Neuronal stem cell (in vitro differentiated cells): ENCODE measurements around the gene GMNN.
"Not testable (repeated sequence)": the region's sequence is repeated elsewhere in the genome, so short reads cannot be mapped to it uniquely, and the experiment has no call there.

ENCODE experiments used
- DNase-seq: peaks from one replicate; pipeline ENCODE4 v3.0.0-alpha.2; 2013; ENCODE audit warnings: low spot score
- H2AFZ ChIP-seq: one replicate; pipeline ENCODE4 v1.6.1; 2013; ENCODE audit warnings: mild to moderate bottlenecking, low read length, inconsistent platforms
- H2AK5ac ChIP-seq: 2 replicates; pipeline ENCODE4 v1.6.1; 2013; ENCODE audit warnings: low read depth, mild to moderate bottlenecking, inconsistent platforms, low read length, moderate library complexity, mixed read lengths
- H2BK120ac ChIP-seq: 2 replicates; pipeline ENCODE4 v1.6.1; 2013; ENCODE audit warnings: low read depth, mild to moderate bottlenecking, inconsistent platforms, low read length, moderate library complexity, mixed read lengths
- H2BK12ac ChIP-seq: one replicate; pipeline ENCODE4 v1.6.1; 2013; ENCODE audit warnings: low read length, inconsistent platforms
- H2BK15ac ChIP-seq: 2 replicates; pipeline ENCODE4 v1.6.1; 2013; ENCODE audit warnings: mild to moderate bottlenecking, low read length, inconsistent platforms, mixed read lengths
- H2BK5ac ChIP-seq: one replicate; pipeline ENCODE4 v1.6.1; 2013; ENCODE audit warnings: inconsistent platforms, mild to moderate bottlenecking, low read length, moderate library complexity
- H3K14ac ChIP-seq: one replicate; pipeline ENCODE4 v1.6.1; 2013; ENCODE audit warnings: low read length, inconsistent platforms
- H3K18ac ChIP-seq: 2 replicates; pipeline ENCODE4 v1.6.1; 2013; ENCODE audit warnings: low read length, inconsistent platforms
- H3K23ac ChIP-seq: 2 replicates; pipeline ENCODE4 v1.6.1; 2013; ENCODE audit warnings: low read depth, mild to moderate bottlenecking, mixed read lengths, low read length, inconsistent platforms; ENCODE audit not compliant: poor library complexity
- H3K27ac ChIP-seq: replicated peaks from 3 replicates; pipeline ENCODE4 v1.5.1; 2013; ENCODE audit warnings: low read length, inconsistent platforms
- H3K27me3 ChIP-seq, 3 experiments: 2 replicates each; pipeline ENCODE4 v1.6.1; 2013; ENCODE audit warnings: low read length in 3 of 3, mild to moderate bottlenecking in 2 of 3, inconsistent platforms in 1 of 3, low read depth in 1 of 3, mixed read lengths in 1 of 3, moderate library complexity in 1 of 3; ENCODE audit not compliant: control insufficient read depth in 3 of 3, insufficient read depth in 3 of 3
- H3K36me3 ChIP-seq, 2 donors: replicated peaks in 1 of 2; 2 replicates each; pipeline ENCODE4 v1.6.1; 2013; ENCODE audit warnings: low read length in 2 of 2; ENCODE audit not compliant: control insufficient read depth in 2 of 2, insufficient read depth in 2 of 2
- H3K4ac ChIP-seq: 2 replicates; pipeline ENCODE4 v1.6.1; 2013; ENCODE audit warnings: inconsistent platforms, mild to moderate bottlenecking, low read length, moderate library complexity
- H3K4me1 ChIP-seq, 2 donors: 1 replicate in 1 of 2; 2 replicates in 1 of 2; pipeline ENCODE4 v1.6.1; 2013; ENCODE audit warnings: low read length in 2 of 2, low read depth in 1 of 2; ENCODE audit not compliant: control insufficient read depth in 2 of 2, insufficient read depth in 1 of 2
- H3K4me2 ChIP-seq: one replicate; pipeline ENCODE4 v1.6.1; 2013; ENCODE audit warnings: mild to moderate bottlenecking, low read length, inconsistent platforms; ENCODE audit not compliant: insufficient read depth, poor library complexity, severe bottlenecking
- H3K4me3 ChIP-seq, 2 donors: 2 replicates each; pipeline ENCODE4 v1.5.1; 2013; ENCODE audit warnings: low read length in 2 of 2, mild to moderate bottlenecking in 2 of 2, inconsistent platforms in 1 of 2, moderate library complexity in 1 of 2
- H3K79me1 ChIP-seq: one replicate; pipeline ENCODE4 v1.6.1; 2013; ENCODE audit warnings: low read depth, mild to moderate bottlenecking, inconsistent platforms, low read length, moderate library complexity
- H3K9ac ChIP-seq: one replicate; pipeline ENCODE4 v1.6.1; 2013; ENCODE audit warnings: mild to moderate bottlenecking, low read depth, low read length, inconsistent platforms; ENCODE audit not compliant: poor library complexity
- H3K9me3 ChIP-seq, 2 donors: replicated peaks in 1 of 2; 2 replicates each; pipeline versions ENCODE3 to v1.6.1; 2013; ENCODE audit warnings: low read length in 2 of 2, mild to moderate bottlenecking in 2 of 2, inconsistent platforms in 1 of 2, low read depth in 1 of 2, mixed read lengths in 1 of 2, moderate library complexity in 1 of 2; ENCODE audit not compliant: control insufficient read depth in 2 of 2, insufficient read depth in 1 of 2
- H4K8ac ChIP-seq: one replicate; pipeline ENCODE4 v1.6.1; 2013; ENCODE audit warnings: low read depth, mild to moderate bottlenecking, inconsistent platforms, low read length, moderate library complexity
- H4K91ac ChIP-seq: one replicate; pipeline ENCODE4 v1.6.1; 2013; ENCODE audit warnings: low read length, low read depth, mild to moderate bottlenecking, inconsistent platforms; ENCODE audit not compliant: poor library complexity
- WGBS, 2 donors: extraction: QIAGEN DNeasy Blood & Tissue Kit; methylation state at CpG; one replicate each; pipeline ENCODE4 v1.1.7; 2013; ENCODE audit warnings: missing lambda C conversion rate in 2 of 2, mixed read lengths in 1 of 2; ENCODE audit not compliant: insufficient read length in 2 of 2, insufficient replicate concordance in 1 of 2; ENCODE audit errors: extremely low coverage in 2 of 2; 5-methylcytosine and 5-hydroxymethylcytosine counted together

The GMNN gene

GRCh38 chr6:24754378-24754777 lies 20.4 kb upstream of the GMNN start:
- not testable (repeated sequence) for H3K14ac ChIP-seq, H3K23ac ChIP-seq, H3K4me2 ChIP-seq, H3K27ac ChIP-seq, H2BK15ac ChIP-seq, H3K9me3 ChIP-seq, H3K36me3 ChIP-seq, H3K18ac ChIP-seq, H3K4ac ChIP-seq, H2BK5ac ChIP-seq, H4K8ac ChIP-seq, H3K79me1 ChIP-seq, H2AFZ ChIP-seq, H3K27me3 ChIP-seq, DNase-seq, H3K4me1 ChIP-seq, H2BK120ac ChIP-seq, H4K91ac ChIP-seq, H3K9ac ChIP-seq, H3K4me3 ChIP-seq, H2BK12ac ChIP-seq, H2AK5ac ChIP-seq
- WGBS, 2 donors: no CpG with 5 or more reads among the region's 4 CpGs

- Histone ChIP-seq H2BK120ac (no peak overlapping the region), H3K79me1 (no peaks in the 10 kb centered on the region), H3K4ac (no peak overlapping the region), H2AFZ (no peak overlapping the region), H3K4me3 (no peak overlapping the region), H3K14ac (no peak overlapping the region), H3K9ac (no peak overlapping the region), H3K4me1 (peaks cover 0 to 2% of the 10 kb centered on the region in 2 donors), H3K23ac (no peak overlapping the region), H3K27me3 (peaks cover 0 to 3% (median 0%) of the 10 kb centered on the region in 3 experiments), H3K27ac (no peak overlapping the region), H2AK5ac (no peak overlapping the region), H3K36me3 (no peaks in the 10 kb centered on the region), H3K9me3 (no peaks in the 10 kb centered on the region), H3K4me2 (no peak overlapping the region), H4K91ac (no peak overlapping the region), H2BK15ac (no peak overlapping the region), H2BK12ac (no peak overlapping the region), H2BK5ac (no peak overlapping the region), H3K18ac (no peak overlapping the region), H4K8ac (no peak overlapping the region)
- no peak for DNase-seq
Measured at GRCh38 chr6:24755279-24755678, 19.5 kb upstream of the GMNN start.

GRCh38 chr6:24757611-24758010 lies 17.1 kb upstream of the GMNN start:
- H3K27ac ChIP-seq: no peak overlapping the region
- no CpG with 5 or more reads among the region's 6 CpGs for WGBS, 2 donors
- H3K79me1 ChIP-seq: no peaks in the 10 kb centered on the region
- H3K4me2 ChIP-seq: no peak overlapping the region
- no peak for DNase-seq
- H2BK5ac ChIP-seq: no peak overlapping the region
- H2AK5ac ChIP-seq: no peak overlapping the region
- no peaks in the 10 kb centered on the region for H3K9me3 ChIP-seq
- no peak overlapping the region for H3K14ac ChIP-seq
- H3K36me3 ChIP-seq: no peaks in the 10 kb centered on the region
- no peak overlapping the region for H3K23ac ChIP-seq
- H2AFZ ChIP-seq: peak overlapping the region; percentile 58
- H2BK15ac ChIP-seq: no peak overlapping the region
- peaks cover 0 to 5% of the 10 kb centered on the region in 2 donors for H3K4me1 ChIP-seq
- no peak overlapping the region for H2BK120ac ChIP-seq
- no peak overlapping the region for H2BK12ac ChIP-seq
- no peaks in the 10 kb centered on the region for H3K27me3 ChIP-seq
- H3K4me3 ChIP-seq: no peak overlapping the region
- H3K4ac ChIP-seq: no peak overlapping the region
- H4K91ac ChIP-seq: no peak overlapping the region
- H3K9ac ChIP-seq: no peak overlapping the region
- no peak overlapping the region for H3K18ac ChIP-seq
- no peak overlapping the region for H4K8ac ChIP-seq

GRCh38 chr6:24759718-24760117 lies 15.0 kb upstream of the GMNN start:
- H3K27ac ChIP-seq: no peak overlapping the region
- no peaks in the 10 kb centered on the region for H3K9me3 ChIP-seq
- no peak overlapping the region for H3K4me2 ChIP-seq
- no peak for DNase-seq
- no peak overlapping the region for H4K91ac ChIP-seq
- no peak overlapping the region for H3K9ac ChIP-seq
- WGBS, 2 donors: no CpG with 5 or more reads among the region's 3 CpGs
- H4K8ac ChIP-seq: no peak overlapping the region
- no peaks in the 10 kb centered on the region for H3K36me3 ChIP-seq
- H2AFZ ChIP-seq: no peak overlapping the region
- no peaks in the 10 kb centered on the region for H3K79me1 ChIP-seq
- H3K4me3 ChIP-seq: no peak overlapping the region
- no peak overlapping the region for H3K4ac ChIP-seq
- no peak overlapping the region for H3K23ac ChIP-seq
- no peak overlapping the region for H2BK12ac ChIP-seq
- no peak overlapping the region for H2BK5ac ChIP-seq
- no peaks in the 10 kb centered on the region for H3K27me3 ChIP-seq
- no peak overlapping the region for H2AK5ac ChIP-seq
- H2BK15ac ChIP-seq: no peak overlapping the region
- no peak overlapping the region for H2BK120ac ChIP-seq
- no peak overlapping the region for H3K18ac ChIP-seq
- H3K14ac ChIP-seq: no peak overlapping the region
- H3K4me1 ChIP-seq: peaks cover 0 to 5% of the 10 kb centered on the region in 2 donors
